HG03108 (cell line): Measurements from ENCODE around the gene SLC12A3.
A peak's percentile ranks its signal among the peaks of the same experiment; 100 is the strongest.

Experiments used
- ATAC-seq: cut with Tn5 transposase; IDR thresholded peaks from one replicate; pipeline ENCODE4 v1.9.1; 2021; ENCODE audit warnings: moderate library complexity; ENCODE audit not compliant: unreplicated experiment

SLC12A3 gene

DNA sequence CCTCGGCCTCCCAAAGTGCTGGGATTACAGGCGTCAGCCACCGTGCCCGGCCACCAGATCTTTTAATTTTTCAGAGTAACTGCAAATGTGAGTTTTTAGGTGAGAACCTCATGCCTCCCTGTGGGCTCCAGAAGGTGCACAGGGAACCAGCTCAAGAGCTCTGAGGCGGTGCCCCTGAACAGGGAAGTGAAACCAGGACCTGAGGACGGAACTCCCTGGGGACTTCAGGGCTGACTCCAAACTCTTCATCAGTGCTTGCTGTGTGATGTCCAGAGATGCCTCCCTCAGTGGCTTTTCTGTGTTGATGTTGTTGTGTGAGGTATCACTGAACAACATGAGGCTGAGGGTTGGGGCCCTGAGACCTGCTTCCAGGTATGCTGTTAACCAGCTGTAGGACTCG, 23.8 kb downstream of the SLC12A3 start:
- no peak for ATAC-seq

DNA sequence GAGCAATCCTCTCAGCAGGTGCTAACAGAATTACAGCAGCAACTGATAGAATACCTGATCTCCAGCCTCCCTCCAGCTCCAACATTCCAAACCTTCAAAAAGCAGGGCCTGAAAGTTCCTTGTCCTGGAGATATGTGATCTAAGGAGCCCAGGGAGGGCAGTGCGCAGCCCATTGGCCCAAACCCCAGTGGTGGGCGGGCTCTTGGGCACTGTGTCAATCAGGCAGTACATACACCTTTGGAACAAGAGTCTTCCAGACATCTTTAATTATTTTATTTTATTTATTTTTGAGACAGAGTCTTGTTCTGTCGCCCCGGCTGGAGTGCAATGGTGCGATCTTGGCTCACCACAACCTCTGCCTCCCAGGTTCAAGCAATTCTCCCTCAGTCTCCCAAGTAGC, 24.2 kb downstream of the SLC12A3 start:
- no peak for ATAC-seq

DNA sequence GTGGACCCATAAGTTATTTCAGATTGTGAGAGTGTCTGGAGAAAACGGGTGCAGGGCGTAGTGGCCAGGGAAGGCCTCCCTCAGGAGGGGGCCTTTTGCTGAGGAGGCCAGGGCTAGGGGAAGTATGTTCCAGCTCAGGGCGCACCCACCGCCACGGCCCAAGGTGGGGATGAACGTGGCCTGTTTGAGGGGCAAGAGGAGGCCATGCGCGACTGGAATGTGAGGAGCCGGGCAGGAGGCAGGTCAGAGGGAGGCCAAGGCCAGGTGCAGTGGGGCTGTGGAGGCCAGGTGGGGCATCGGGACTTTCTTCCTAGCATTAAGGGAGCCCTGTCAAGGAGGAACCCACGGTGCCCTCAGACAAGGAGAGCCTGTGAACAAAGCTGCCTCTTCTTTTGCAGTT, 26.7 kb downstream of the SLC12A3 start:
- no peak for ATAC-seq

DNA sequence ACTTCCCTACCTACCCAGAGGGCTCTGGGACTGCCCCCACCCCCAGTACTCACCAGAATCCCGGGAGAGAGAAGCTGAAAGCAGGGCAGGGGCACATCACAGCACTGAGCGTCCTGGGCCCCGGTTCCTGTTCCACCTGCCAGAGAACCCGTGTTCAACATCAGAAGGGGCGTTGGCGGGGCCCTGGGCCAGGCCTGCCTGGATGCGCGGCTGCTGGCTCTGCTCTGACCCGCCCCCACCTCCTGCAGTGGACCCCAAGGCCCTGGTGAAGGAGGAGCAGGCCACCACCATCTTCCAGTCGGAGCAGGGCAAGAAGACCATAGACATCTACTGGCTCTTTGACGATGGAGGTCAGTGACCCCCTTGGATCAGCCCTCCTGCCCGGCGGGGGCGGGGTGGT, 27.7 kb downstream of the SLC12A3 start:
- no peak for ATAC-seq

DNA sequence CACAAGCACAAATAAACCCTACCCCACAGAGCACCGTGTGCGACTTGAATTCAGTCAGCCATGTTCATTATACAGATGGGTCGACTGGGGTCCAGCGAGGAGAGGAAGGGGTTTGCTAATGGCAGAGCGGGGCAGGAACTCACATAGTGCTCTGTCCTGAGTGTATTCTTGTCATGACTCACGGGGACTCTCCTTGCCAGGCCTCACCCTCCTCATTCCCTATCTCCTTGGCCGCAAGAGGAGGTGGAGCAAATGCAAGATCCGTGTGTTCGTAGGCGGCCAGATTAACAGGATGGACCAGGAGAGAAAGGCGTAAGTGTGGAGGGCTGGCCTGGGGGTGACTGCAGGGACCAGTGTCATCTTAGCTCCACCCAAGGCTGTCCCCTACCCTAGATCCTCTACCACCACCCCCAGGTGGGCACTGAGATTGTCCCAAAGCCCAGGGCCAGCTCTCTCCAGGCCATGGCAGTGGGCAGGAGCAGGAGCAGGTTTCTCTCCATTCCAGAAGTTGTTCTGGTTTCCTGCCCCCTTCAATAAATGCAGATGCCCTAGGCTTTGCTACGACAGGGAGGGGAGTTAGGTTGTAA, 29.4 kb downstream of the SLC12A3 start:
- no peak for ATAC-seq

DNA sequence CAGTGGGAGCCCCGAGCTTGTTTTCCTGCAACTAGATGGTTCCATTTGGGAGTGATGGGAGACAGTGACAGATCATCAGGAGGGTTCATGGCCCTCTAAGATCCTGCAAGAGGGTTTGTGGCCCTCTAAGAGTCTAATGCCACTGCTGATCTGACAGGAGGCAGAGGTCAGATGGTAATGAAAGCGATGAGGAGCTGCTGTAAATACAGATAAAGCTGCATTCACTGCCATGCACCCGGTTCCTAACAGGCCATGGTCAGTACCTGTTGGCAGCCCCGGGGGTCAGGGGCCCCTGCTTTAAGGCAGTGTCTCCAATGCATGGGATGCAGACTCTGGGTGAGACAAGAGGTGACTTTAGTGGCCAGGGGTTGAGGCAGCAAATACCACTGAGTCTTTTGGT, 30.8 kb downstream of the SLC12A3 start:
- no peak for ATAC-seq

DNA sequence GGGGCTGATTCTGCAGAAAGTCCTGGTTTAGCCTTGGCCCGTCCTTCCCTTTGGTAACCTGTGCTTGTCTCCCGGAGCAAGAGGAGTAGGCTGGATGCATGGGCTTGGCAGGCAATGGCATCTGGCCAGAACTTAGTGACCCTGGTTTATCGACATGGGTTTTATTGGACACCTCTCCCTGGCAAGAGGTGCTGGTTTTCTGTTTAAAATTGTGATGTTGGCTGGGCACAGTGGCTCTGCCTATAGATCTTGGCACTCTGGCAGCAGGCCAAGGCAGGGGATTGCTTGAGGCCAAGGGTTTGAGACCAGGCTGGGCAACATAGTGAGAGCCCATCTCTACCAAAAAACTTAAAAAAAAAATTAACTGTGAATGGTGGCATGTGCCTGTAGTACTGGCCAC, 31.2 kb downstream of the SLC12A3 start:
- no peak for ATAC-seq

DNA sequence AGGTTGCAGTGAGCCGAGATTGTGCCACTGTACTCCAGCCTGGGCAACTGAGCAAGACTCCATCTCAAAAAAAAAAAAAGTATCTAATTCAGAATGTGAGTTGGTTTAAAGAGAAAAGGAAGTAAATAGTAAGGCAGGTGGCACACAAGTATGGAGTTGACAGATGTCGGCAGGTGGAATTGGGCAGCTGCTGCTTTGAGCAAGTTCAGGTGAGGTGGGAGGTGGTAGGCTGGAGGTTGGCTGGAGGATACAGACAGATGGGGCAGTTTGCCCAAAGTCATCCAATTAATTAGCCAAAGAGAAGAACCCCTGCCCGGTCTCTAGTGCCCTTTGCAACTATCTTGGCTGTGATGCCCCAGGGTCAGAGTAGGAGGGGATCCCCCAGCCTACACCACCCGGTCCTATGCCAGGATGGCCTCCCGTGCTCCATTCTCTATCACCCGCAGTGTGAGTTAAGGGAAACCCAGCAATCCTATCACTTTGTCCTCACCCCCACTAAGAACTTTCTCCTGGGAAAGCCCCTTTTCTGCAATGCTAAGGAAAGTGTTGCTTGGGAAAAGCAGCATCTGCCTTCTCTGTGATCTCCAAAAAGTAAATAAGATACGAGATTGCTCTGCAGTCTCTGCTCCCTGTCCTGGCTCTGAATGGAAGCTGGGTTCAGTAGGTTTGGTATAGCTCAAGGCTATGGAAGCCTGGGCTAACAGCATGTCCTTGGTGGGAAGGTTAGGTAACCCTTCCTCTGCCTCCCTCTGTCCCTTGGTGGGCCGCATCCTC, 32.2 kb downstream of the SLC12A3 start:
- ATAC-seq: no peak

DNA sequence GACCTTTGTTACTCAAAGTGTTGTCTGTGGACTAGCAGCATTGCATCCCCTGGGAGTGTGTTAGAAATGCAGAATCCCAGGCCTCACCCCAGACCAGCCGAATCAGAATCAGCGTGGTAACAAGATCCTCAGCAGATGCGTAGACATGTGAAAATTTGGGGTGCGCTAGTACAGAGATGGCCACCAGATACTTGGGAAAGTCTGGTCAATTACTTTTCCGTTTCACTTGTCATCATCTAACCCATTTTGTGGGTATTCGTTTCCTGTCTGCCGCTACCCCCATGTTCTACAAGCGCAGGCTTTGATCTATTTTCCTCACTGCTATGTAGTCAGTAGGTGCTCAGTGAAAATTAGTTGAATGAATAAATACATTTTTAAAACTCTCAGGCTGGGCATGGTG, 33.8 kb downstream of the SLC12A3 start:
- ATAC-seq: peak; percentile 80

DNA sequence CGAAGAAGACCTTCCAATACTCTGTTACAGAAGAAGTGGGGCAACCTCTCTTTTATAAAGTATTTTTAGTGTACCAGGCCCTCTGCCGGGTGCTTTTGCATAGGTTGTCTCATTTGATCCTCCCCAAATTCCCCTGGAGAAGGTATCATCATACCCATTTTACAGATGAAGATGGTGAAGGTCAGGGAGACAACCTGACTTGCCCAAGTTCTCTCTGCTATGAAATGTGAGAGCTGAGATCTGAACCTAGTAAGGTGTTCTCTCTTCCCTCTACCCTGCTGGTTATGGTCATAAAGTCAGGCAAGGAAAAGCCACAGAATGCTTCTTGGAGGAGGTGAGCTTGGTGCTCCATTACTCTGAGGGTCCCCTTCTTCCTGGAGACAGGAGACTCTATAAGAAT, 38.9 kb downstream of the SLC12A3 start:
- ATAC-seq: no peak

DNA sequence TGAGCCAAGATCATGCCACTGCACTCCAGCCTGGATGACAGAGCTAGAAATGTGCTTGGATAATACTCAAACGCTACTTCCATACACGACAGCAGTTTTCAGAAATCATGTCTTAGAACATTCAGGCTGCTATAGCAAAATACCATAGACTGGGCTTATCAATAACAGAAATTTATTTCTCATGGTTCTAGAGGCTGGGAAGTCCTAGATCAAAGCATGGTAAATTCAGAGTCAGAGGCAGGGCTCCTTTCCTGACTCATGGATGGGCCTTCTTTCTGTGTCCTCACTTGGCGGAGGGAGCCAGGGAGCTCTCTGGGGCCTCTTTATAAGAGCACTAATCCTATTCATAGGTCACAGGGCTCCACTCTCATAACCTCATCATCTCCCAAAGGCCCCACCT, 42.4 kb downstream of the SLC12A3 start:
- no peak for ATAC-seq

DNA sequence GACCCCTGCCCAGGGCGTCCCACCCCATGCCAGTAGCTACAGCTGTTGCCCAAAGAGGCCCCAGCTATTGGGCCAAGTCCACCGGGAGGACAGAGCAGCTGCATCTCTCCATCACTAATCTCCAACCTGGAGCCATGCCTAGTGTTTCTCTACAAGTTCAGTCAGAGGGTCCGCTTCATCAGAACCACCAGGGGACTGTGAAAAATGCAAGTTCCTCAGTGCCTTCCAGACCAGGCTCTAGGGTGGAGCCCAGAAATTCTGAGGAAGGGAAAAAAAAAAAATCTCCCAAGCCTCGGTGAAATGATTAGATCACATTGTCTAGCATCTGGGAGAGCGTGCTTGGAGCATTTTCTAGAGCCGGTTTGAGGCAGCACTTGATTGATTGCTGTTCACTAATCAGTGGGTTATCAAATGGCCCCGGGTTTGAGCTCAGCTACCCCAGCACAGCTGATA, 44.5 kb downstream of the SLC12A3 start:
- ATAC-seq: no peak

DNA sequence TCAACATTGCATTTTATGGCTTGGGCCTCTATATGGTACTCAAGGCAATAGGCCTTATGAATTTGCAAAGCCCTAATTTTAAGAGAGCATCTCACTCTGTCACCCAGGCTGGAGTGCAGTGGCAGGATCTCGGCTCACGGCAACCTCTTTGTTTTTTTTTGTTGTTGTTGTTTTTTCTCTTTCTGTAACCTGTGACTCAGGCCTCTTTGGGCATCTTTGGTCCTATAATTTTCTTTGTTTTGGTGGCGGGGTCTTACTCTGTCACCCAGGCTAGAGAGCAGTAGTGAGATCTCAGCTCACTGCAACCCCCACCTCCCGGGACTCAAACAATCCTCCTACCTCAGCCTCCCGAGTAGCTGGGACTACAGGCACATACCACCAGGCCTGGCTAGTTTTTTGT, 45.1 kb downstream of the SLC12A3 start:
- ATAC-seq: no peak

DNA sequence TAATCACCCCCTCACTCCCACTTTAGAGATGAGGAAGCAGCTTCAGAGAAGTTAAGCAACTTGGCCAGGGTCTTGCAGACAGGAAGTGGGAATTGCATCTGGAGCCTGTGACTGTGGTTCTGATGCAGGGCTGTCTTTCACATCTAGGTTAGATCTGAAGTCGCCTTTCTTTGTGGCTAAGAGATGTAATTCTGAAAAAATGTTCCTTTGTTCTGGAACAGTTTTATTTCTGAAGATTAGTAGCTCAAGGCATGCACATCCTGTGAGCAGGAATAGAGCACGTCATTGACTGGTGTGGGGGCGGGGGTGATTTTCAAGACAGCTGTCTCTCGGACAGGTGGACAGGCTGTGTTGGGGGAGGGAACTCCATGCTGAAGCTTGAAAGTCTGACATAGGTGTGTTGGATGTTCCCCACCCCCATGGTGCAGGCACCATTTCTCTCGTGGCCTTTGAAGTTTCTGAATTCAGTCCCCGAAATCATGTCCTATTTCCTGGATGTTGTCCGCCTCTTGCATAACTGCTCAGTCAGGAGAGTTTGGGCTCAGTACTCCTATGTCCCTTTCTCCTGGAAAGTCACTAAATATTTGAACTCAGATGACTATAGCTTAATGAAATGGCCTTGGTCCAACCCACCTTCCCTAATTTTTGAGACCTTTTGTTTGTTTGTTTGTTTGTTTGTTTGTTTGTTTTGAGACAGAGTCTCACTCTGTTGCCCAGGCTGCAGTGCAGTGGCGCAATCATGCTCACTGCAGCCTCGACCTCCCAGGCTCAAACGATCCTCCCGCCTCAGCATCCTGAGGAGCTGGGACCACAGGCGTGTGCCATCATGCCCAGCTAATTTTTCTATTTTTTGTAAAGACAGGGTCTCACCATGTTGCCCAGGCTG, 45.9 kb downstream of the SLC12A3 start:
- no peak for ATAC-seq

DNA sequence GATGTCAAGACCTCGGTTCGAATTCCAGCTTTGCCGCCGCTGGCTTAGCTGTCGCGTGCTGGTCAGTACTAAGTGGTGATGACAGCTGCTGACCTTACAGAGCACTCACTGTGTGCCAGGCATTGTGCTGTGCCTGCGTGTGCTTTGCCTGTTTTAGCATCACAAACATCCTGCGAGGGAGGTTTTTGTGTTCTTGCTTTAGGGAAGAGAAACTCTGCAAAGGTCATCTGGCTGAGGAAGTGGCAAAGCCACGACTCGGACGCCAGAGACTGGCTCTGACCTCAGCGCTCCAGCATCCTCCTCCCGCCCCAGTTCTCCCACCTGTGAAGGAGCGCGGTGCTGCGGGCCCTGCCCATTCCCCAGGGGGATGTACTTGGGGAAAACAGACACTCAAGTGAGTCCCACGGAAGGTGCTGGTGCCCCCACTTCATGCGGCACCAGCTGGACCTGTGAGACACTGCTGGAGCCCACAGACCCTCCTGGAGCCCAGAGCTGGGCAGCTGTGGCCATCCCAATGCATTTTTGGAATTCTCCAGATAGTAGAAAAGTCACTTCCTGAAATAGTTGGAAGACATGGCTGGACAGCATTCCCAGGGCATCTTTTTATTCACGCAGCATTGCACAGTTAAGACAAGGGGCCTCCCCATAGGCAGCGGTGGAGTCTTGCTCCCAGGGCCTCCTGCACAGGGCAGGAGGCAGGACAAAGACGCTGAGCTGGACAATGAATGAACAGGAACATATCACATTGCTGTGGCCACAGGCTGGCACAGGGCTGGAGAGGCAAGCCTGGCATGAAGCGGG, 47.0 kb downstream of the SLC12A3 start:
- ATAC-seq: peak; percentile 64

DNA sequence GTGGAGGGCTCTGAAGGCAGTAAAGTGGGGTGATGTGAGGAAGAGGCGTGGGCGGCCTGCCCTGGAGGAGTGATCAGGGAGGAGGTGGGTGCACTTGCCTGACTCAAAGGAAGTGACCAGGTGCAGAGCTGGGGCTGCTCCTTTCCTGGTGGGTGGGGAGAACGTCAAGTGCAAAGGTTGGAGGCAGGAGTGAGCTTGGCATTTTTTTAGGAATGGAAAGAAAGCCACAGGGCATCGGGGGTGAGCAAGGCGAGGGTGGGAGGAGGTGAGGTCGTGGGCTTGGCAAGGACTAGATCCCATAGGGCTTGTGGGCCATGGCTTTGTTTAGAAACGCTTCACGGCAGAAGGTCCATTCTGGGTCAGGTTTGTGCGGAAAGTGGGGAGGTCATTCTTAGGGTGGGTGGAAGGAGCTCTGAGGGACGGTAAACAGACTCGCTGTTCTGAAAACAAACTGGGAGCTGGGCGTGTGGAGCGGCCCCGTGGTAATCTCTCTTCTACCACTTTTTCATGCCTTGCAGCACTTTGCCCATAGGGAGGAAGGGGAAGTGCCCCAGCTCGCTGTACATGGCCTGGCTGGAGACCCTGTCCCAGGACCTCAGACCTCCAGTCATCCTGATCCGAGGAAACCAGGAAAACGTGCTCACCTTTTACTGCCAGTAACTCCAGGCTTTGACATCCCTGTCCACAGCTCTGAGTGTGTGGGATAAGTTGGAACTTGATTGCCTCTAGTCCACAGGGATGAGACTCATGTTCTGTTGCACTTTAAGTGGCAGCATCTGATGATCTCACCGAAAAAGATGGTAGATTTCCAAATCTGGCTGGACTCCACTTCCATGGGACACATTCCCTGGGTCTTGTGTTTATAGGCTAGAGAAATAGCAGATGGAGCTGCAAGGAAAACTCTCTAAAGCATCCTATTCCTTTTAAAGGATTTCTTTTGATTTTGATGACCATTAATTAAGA, 48.0 kb downstream of the SLC12A3 start:
- no peak for ATAC-seq

DNA sequence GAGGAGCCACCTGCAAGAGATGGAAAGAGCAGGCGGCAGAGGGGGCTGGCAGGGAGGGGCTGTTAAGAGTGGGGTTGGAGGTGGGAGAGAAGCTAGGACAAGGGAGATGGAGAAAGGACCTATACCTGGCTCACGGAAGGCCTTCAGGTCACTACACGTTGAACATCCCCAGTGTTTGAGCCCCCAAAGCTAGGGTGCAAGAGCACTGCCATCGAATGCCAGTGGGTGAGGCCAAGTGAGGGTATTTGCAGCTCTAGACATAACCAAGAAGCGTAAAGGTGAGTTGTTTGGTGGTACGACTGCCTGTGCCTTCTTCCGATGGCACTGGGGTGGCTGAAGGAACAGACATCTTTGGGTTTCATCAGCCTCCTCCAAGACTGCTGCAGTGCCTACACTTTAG, 49.9 kb downstream of the SLC12A3 start:
- no peak for ATAC-seq

DNA sequence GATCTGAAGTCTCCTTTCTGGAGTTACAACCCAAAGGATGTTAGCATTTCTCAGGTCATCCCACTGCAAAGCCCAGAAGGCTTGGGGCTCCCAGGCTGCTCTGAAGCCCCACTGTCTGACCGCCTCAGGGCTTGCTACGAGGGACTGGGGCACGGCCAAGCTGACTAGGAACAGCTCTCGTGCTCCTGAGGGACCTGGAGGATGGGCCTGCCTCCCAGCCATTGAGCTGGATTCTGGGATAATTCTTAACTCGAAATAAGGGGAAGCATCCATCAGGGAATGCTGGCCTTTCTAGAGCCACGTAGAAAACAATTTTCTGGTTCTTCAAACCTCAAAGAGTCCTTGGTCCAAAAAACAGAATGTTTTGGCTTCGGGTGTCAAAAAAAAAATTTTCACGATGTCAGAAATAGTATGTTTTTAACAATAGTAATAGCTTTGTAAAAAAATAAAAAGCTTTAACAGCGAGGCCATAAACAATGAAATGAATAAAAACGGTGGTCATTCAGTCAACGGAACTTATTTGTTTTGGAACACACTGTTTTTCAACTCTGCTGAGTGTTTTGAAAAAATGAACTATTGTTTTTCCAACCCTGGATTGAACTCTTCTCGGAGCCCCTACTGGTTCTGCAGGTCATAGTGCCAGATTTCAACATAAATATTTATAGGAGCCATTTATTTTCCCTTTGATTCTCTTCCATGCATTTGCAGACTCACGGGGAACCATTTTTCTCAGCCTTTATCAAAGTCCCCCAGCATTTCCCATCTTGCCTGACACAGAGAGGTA, 50.5 kb downstream of the SLC12A3 start:
- ATAC-seq: no peak
